GM18520 (cell line): ENCODE results near the gene PLB1.

Experiments used
- ATAC-seq: cut with Tn5 transposase; IDR thresholded peaks from one replicate; pipeline ENCODE4 v1.9.1; 2021; ENCODE audit not compliant: unreplicated experiment

The PLB1 gene

GRCh38 chr2:28496781-28497180, 921 bp downstream of the PLB1 start:
- ATAC-seq, result no peak

DNA sequence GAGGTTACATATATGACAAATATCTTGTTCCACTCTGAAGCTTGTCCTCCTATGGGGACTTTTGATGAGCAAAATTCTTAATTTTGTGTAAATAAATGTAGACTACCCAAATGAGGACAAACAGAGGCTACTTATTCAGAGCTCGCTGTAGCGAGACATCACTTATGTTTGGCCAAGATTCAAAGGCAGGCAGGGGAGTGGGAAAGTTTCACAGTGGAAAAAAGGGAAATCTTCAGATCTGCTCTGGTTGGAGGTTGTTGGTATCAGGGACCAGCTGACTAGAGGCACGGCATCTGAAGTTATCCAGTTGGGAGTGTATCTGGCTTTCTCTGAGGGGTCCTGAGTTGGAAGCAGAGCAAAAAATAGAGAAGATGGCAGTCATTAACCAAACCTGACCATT, 1.3 kb downstream of the PLB1 start:
- ATAC-seq, result no peak

- no peak for ATAC-seq
Observed at GRCh38 chr2:28499282-28499681, 3.4 kb downstream of the PLB1 start.

DNA sequence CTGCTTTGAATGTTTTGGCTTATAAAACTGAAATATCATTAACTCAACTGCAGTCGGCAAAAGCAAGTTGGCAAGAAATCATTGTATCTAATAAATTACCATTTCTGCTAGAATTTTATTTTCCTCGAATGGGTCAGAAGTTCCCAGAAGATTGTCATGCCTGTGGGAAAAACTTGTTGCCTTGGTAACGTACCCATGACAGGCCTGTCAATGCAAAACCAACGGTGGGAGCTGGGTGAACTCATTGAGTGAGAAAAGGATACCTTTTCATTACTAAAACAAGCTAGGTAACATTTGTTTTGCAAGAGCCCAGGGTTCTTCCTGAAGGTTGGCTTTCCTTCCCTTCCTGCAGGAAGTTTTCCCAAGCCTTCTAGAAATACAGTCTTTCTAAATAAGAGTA, 9.5 kb downstream of the PLB1 start:
- no peak for ATAC-seq

GRCh38 chr2:28506112-28506910, 10.5 kb downstream of the PLB1 start:
- ATAC-seq, result no peak

GRCh38 chr2:28507796-28508764, 12.2 kb downstream of the PLB1 start:
- peak; percentile 43 for ATAC-seq

DNA sequence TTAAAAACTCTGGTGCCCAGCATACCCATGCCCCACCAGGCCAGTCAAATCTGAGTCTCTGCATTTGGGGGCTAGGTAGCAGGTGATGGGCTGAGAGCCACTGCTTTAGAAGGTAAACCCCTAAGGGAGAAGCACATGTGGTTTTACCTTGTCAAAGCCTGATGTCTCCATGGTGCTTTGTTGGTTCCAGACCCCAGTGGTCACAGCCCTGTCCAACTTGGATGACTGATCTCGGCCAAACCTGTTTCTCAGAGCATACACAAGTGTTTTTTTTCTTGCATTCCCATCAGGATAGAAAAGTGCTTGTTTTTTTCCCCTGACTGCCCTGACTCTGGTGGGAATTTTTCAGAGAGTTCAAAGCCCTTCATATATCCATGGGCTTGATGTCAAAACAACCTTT, 13.5 kb downstream of the PLB1 start:
- ATAC-seq, result no peak

- no peak for ATAC-seq
Observed at GRCh38 chr2:28510184-28510583, 14.3 kb downstream of the PLB1 start.

- ATAC-seq, result no peak
Observed at GRCh38 chr2:28511871-28512606, 16.2 kb downstream of the PLB1 start.

DNA sequence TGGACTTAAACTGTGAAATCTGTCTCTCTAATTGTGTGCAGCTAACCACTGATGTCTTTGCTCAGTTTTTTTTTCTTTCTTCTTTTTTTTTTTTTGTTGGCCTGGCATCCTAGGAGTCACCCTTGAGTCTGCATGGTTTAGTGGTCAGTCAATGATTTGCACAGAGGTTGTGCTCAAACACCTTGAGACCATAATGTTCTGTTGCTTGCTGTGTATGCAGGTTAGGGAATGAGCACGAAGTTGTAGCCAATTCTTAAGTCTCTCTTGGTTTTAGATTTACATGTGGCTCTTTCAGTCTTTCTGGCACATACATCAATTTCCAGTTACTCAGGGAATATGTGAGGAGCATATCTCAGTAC, 16.7 kb downstream of the PLB1 start:
- ATAC-seq, result no peak

- no peak for ATAC-seq
Observed at GRCh38 chr2:28513097-28513496, 17.2 kb downstream of the PLB1 start.

DNA sequence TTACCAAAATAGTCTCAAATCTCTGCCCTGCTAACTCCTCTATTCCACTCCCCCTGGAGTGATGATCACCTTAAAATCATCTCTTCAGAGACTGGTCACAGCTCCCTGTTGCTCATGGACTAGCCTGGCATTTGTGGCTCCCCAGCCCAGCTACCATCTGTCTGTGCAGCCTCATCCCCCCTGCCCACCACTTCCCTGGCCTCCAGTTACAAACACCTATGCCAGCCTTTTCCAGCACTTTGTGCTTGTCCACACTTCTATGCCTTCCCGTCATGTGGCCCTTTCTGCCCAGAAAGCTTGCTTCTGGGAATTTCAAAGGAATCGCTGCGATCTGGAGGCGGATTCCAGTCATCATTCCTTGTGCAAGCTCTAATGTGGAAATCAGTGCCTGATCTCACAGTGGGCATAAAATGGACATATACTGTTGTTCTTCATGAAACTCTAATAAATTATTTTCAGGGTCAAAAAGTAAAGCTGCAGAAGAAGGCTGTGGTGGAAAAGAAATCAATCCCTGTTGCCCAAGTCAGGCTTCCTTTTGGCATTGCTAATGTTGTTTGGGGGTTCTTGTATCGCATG, 19.4 kb downstream of the PLB1 start:
- no peak for ATAC-seq

DNA sequence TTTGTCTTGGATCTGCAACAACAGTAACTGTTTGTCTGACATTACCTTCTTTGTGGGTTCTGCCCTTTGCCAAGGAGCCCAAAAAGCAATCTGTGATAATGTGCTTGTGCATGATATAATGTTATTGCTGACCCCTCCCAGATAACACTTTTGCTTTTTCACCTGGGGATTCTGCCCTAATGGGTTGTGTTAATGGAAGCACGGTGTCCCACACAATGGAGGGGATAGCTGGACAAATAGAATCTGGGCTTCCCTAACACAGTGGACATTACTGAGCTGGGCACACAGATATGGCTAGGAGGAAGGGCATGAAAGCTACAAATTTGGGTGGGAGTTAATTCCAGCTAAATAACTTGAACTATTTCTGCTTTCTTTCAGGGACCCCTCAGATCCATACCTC, 20.6 kb downstream of the PLB1 start:
- no peak for ATAC-seq

DNA sequence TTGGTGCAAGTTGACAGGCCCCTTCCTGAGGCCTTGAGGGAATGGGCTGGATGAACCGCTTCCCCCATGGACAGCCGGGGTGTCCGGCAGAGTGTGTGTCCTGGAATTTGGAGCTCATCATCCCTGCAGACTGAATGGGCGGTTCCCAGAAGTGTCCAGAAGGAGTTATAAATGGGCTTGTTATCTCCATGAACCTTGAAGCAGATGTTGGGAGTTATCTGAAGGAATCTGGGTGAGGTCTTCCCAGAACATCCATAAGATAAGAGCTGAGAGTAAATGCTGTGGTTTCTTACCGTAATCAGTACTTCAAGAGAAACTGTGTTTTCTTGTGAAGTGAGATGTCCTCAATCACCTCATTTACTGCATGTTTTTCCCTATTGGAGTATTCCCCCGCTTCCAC, 21.1 kb downstream of the PLB1 start:
- no peak for ATAC-seq

DNA sequence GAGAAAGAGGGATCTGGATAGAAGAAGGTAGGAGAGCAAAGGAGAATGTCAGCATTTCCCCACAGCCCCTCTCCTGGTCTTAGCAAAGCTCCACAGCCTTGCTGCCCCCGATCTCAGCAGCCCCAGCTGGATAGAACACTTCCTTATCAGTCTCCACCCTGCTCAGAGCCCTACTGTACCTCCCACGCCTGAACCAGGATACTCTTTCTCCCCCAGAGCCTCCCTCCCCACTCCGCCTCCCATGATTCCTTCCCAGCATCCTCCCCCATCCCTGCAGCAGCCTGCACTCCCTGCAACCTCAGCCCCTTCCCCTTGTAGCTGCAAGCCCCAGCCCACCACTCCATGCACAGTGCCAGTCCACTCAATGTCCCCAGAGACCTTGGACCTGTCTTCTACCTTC, 25.8 kb downstream of the PLB1 start:
- ATAC-seq, result no peak

- ATAC-seq, result no peak
Observed at GRCh38 chr2:28522481-28522880, 26.6 kb downstream of the PLB1 start.

DNA sequence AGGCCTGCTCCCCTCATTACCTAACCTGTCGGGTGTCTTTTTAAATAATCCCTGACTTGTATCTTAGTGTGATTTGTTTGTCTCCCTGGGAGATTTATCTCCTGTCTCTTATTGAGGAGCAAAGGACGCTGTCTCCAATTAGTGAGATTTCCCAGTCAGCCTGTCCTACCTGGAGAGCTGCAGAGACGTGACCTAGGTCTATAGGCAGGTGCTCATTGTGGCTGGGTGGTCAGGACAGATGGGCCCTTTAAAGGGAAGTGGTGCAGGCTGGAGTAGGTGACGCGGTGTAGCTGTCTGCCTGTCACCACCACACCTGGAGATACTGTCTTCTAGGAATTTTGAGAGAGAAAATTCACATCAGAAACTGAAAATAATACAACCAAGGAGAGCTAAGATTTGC, 28.0 kb downstream of the PLB1 start:
- ATAC-seq, result no peak

DNA sequence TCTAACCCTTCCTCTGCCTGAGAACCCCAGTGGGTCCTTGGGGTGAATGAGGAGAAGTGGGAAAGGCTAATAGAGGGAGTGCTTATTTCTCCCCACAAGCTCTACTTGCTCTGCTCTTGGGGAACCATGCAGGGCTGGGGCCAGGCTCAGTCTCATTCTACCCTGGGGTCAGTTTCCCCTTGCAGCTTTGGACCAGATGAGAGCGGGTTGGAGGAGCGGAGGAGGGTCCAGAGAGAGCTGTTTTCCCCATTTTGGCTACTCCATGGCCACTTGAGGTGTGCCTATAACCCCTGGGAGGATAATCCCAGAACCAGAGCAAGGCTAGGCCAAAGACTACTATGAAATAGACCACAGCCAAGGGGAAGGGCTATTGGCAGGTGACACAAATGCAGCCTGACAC, 29.6 kb downstream of the PLB1 start:
- no peak for ATAC-seq

DNA sequence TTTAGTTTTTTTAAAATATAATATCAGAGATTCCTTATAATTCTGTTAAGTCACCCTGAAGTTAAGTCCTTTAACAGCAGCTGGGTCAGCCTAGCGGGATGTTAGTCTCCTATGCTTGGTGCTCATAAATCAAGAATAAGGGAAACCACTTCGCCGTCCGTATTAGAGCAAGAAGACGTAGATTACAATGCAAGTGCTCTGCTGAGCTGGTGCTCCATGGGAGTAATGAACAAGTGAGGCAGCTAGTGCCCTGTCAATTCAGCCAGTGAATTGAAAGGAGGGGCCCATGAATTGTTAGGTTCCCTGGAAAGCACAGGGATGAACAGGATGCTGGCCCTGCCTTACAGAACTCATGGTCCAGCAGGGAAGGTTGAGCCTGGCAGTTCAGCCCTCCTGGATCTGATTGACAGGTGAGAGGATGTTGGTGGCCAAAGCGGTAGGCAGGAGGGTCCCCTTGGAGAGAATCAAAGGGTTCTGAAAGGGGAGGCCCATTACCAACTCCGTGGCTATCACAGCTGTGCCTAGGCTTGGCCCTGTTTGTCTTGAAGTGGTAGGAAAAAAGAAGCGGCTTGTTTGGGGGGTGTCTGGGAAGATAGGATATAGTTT, 30.8 kb downstream of the PLB1 start:
- ATAC-seq, result no peak

DNA sequence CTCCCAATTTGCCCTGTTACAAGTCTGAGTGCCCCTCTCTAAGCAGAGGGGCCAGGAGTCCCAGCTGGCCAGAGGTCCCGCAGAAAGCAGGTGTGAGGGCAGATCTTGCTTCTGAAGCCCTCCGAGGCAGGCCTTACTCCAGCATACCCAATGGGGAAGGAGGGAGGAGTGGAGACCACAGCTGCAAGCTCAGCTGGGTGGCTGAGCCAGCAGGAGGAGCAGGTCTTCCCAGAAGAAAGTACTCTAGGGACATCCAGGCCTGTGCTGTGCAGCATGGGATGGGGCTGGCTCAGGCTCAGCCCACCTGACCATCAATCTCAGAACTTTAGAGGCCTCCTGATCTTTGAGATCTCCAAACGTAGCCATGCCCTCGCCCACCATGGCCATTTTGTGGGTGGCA, 31.3 kb downstream of the PLB1 start:
- ATAC-seq, result no peak

- ATAC-seq, result no peak
Observed at GRCh38 chr2:28528206-28528605, 32.3 kb downstream of the PLB1 start.
